NCI-H1436 (cell line): ENCODE measurements around the gene IL22.

Source experiments
- DNase-seq: peaks from one replicate; lab custom pipeline; 2025; lab: John Stamatoyannopoulos, UW

The IL22 gene

GRCh38 chr12:68264158-68264855 is 10.9 kb upstream of the IL22 start:
- no peak for DNase-seq

- DNase-seq: no peak
Observed at GRCh38 chr12:68263366-68263765, 10.0 kb upstream of the IL22 start.

GRCh38 chr12:68261896-68262295 is 8.5 kb upstream of the IL22 start:
- no peak for DNase-seq

- DNase-seq: no peak
Observed at GRCh38 chr12:68260153-68260552, 6.7 kb upstream of the IL22 start.

GRCh38 chr12:68259318-68259940 is 6.0 kb upstream of the IL22 start:
- DNase-seq: no peak

GRCh38 chr12:68252077-68252476 is 1.3 kb downstream of the IL22 start:
- no peak for DNase-seq

GRCh38 chr12:68250454-68250853 is 3.0 kb downstream of the IL22 start:
- no peak for DNase-seq

- DNase-seq: no peak
Observed at GRCh38 chr12:68247785-68248184, 5.6 kb downstream of the IL22 start.

GRCh38 chr12:68246350-68246749 is 7.1 kb downstream of the IL22 start:
- DNase-seq: no peak

- no peak for DNase-seq
Observed at GRCh38 chr12:68245180-68246021, 8.0 kb downstream of the IL22 start.

GRCh38 chr12:68242777-68243176 is 10.6 kb downstream of the IL22 start:
- DNase-seq: no peak

- no peak for DNase-seq
Observed at GRCh38 chr12:68240975-68241374, 12.4 kb downstream of the IL22 start.

- DNase-seq: no peak
Observed at GRCh38 chr12:68240079-68240478, 13.3 kb downstream of the IL22 start.

- DNase-seq: no peak
Observed at GRCh38 chr12:68239309-68239982, 14.0 kb downstream of the IL22 start.

GRCh38 chr12:68237619-68238018 is 15.8 kb downstream of the IL22 start:
- no peak for DNase-seq

- no peak for DNase-seq
Observed at GRCh38 chr12:68237078-68237477, 16.3 kb downstream of the IL22 start.

GRCh38 chr12:68236421-68237059 is 16.9 kb downstream of the IL22 start:
- DNase-seq: no peak

GRCh38 chr12:68235576-68235975 is 17.8 kb downstream of the IL22 start:
- no peak for DNase-seq

- DNase-seq: no peak
Observed at GRCh38 chr12:68234140-68234539, 19.3 kb downstream of the IL22 start.

GRCh38 chr12:68233498-68233897 is 19.9 kb downstream of the IL22 start:
- no peak for DNase-seq

- no peak for DNase-seq
Observed at GRCh38 chr12:68231691-68232090, 21.7 kb downstream of the IL22 start.

GRCh38 chr12:68231229-68231628 is 22.2 kb downstream of the IL22 start:
- no peak for DNase-seq
